ENCODE data around the gene TRIM44. TPM values are rescaled to one million over a fixed set of nuclear protein-coding genes. Genes with fewer than 3 reads are reported as not detected.
"Not testable (repeated sequence)": the region's sequence is repeated elsewhere in the genome, so short reads cannot be mapped to it uniquely, and the experiment has no call there.

Gene TRIM44
- total RNA-seq, 3 donors from 2014 or later (not counting 1 experiment from before 2014, with no cell fraction given) = 47.0 to 62.6 (median 51.9) TPM

DNA sequence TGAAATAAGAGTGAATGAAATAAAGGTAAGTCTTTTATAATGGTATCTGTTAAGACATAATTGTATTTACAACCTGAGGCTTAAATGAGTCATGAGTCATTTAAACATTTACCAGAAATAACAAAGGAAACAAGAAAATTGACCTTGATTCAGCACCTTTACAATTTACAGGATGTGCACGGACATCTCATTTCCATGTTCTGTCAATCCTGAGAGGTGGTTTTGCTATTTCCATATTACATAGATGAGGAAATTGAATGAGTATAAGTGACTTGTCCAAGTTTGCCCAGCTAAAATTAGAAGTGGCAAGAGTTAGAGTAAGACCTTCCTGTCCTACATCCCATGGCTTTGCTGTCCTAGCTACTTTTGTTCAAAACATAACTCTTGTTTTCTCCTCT is 89.1 kb downstream of the TRIM44 start:
- Histone ChIP-seq H3K4me3 (ENCODE audit: low read length) (no peak overlapping the region), H3K4me1 (ENCODE audit: control insufficient read depth, insufficient read depth, low read length) (no peaks in the 10 kb centered on the region), H3K36me3 (ENCODE audit: control insufficient read depth, insufficient read depth, low read length) (no peaks in the 10 kb centered on the region), H3K27ac (ENCODE audit: low read length) (no peak overlapping the region), H3K9me3 (ENCODE audit: control insufficient read depth, insufficient read depth, low read length) (no peaks in the 10 kb centered on the region), H3K27me3 (ENCODE audit: control insufficient read depth, insufficient read depth, low read length) (no peaks in the 10 kb centered on the region)
- DNase-seq (no peak), ATAC-seq (no peak)
- Mint-ChIP-seq H3K27ac (peak overlapping the region in 1 of 2 donors; percentile 9), H3K36me3 (no peaks in the 10 kb centered on the region), H3K27me3 (ENCODE audit: low read depth in 2 of 2) (no peaks in the 10 kb centered on the region), H3K4me1 (peaks cover 0 to 26% of the 10 kb centered on the region in 2 donors), H3K9me3 (no peaks in the 10 kb centered on the region), H3K4me3 (no peak overlapping the region)
- TF ChIP-seq, protein P1, sequence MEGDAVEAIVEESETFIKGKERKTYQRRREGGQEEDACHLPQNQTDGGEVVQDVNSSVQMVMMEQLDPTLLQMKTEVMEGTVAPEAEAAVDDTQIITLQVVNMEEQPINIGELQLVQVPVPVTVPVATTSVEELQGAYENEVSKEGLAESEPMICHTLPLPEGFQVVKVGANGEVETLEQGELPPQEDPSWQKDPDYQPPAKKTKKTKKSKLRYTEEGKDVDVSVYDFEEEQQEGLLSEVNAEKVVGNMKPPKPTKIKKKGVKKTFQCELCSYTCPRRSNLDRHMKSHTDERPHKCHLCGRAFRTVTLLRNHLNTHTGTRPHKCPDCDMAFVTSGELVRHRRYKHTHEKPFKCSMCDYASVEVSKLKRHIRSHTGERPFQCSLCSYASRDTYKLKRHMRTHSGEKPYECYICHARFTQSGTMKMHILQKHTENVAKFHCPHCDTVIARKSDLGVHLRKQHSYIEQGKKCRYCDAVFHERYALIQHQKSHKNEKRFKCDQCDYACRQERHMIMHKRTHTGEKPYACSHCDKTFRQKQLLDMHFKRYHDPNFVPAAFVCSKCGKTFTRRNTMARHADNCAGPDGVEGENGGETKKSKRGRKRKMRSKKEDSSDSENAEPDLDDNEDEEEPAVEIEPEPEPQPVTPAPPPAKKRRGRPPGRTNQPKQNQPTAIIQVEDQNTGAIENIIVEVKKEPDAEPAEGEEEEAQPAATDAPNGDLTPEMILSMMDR (IDR thresholded peaks at IDR 0.05) = no peak
- intact Hi-C loops (cut with micrococcal nuclease) = no loop called here
- WGBS (ENCODE audit: insufficient coverage) = no CpG with 5 or more reads among the region's 1 CpG

DNA sequence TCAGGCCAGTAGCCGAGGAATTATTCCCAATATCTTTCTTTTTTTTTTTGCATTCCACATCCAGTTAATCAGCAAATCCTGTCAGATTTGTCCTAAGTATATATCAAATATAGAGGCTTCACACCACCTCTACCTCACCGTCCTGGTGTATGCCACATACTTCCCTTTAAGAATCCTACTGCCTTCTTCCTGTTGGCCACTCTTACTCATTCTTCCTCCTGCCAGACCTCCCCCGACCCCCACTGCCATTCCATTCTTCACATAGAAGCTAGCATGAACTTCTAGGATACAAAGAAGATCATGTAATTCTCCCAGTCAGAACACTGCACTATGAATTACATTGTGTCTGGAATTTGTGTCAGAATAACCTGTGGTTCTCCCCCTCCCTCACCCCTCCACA is 89.5 kb downstream of the TRIM44 start:
- Mint-ChIP-seq H3K4me3 (no peak overlapping the region), H3K9me3 (no peaks in the 10 kb centered on the region), H3K27me3 (ENCODE audit: low read depth in 2 of 2) (no peaks in the 10 kb centered on the region), H3K4me1 (peaks cover 4 to 28% of the 10 kb centered on the region in 2 donors), H3K27ac (peak overlapping the region in 1 of 2 donors; percentile 9), H3K36me3 (peaks cover 1% of the 10 kb centered on the region)
- DNase-seq = no peak
- no peak for ATAC-seq
- H3K4me1 ChIP-seq (ENCODE audit: control insufficient read depth, insufficient read depth, low read length) = no peaks in the 10 kb centered on the region
- H3K9me3 ChIP-seq (ENCODE audit: control insufficient read depth, insufficient read depth, low read length) = no peaks in the 10 kb centered on the region
- no peak overlapping the region for H3K4me3 ChIP-seq (ENCODE audit: low read length)
- intact Hi-C loops (cut with micrococcal nuclease) = no loop called here
- H3K36me3 ChIP-seq (ENCODE audit: control insufficient read depth, insufficient read depth, low read length) = no peaks in the 10 kb centered on the region
- TF ChIP-seq, protein P1 (IDR thresholded peaks at IDR 0.05) = no peak
- 87% methylated on average over 3 of the region's 3 CpGs for WGBS (ENCODE audit: insufficient coverage)
- no peak overlapping the region for H3K27ac ChIP-seq (ENCODE audit: low read length)
- H3K27me3 ChIP-seq (ENCODE audit: control insufficient read depth, insufficient read depth, low read length) = no peaks in the 10 kb centered on the region

DNA sequence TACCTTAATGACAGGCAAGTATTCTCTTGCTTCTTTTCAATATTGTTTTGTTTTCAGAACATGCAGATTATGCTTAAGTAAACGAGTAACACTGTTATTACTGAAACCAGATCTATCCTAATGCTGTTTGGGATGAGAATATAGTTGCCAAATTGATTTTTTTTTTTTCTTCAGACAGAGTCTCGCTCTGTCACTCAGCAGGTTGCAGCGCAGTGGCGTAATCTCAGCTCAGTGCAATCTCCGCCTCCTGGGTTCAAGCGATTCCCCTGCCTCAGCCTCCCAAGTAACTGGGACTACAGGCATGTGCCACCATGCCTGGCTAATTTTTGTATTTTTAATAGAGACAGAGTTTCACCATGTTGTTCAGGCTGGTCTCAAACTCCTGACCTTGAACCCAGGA is 91.0 kb downstream of the TRIM44 start:
- H3K27ac ChIP-seq (ENCODE audit: low read length); H3K36me3 Mint-ChIP-seq: not testable (repeated sequence)
- WGBS (ENCODE audit: insufficient coverage) = 98% methylated on average over 6 of the region's 6 CpGs

DNA sequence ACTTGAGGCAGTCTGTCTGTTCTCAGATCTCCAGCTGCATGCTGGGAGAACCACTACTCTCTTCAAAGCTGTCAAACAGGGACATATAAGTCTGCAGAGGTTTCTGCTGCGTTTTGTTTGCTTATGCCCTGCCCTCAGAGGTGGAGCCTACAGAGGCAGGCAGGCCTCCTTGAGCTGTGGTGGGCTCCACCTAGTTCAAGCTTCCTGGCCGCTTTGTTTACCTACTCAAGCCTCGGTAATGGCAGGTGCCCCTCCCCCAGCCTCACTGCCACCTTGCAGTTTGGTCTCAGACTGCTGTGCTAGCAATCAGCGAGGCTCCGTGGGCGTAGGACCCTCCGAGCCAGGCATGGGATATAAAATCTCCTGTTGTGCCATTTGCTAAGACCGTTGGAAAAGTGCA is 97.4 kb downstream of the TRIM44 start:
- H3K27me3 ChIP-seq (ENCODE audit: control insufficient read depth, insufficient read depth, low read length); H3K27ac Mint-ChIP-seq; H3K27me3 Mint-ChIP-seq (ENCODE audit: low read depth in 2 of 2); H3K36me3 Mint-ChIP-seq; ATAC-seq; H3K27ac ChIP-seq (ENCODE audit: low read length); H3K4me1 ChIP-seq (ENCODE audit: control insufficient read depth, insufficient read depth, low read length); H3K9me3 ChIP-seq (ENCODE audit: control insufficient read depth, insufficient read depth, low read length); H3K36me3 ChIP-seq (ENCODE audit: control insufficient read depth, insufficient read depth, low read length); DNase-seq; H3K4me3 Mint-ChIP-seq; H3K9me3 Mint-ChIP-seq; H3K4me3 ChIP-seq (ENCODE audit: low read length); intact Hi-C loops (cut with micrococcal nuclease): not testable (repeated sequence)
- peaks cover 43 to 48% of the 10 kb centered on the region in 2 donors for H3K4me1 Mint-ChIP-seq
- WGBS (ENCODE audit: insufficient coverage) = 83% methylated on average over 8 of the region's 8 CpGs

More for the DNA sequence above, 91.0 kb downstream of the TRIM44 start:
- H3K4me1 ChIP-seq (ENCODE audit: control insufficient read depth, insufficient read depth, low read length); H3K27me3 Mint-ChIP-seq (ENCODE audit: low read depth in 2 of 2); intact Hi-C loops (cut with micrococcal nuclease); H3K27me3 ChIP-seq (ENCODE audit: control insufficient read depth, insufficient read depth, low read length); DNase-seq; H3K9me3 Mint-ChIP-seq; H3K27ac Mint-ChIP-seq; H3K9me3 ChIP-seq (ENCODE audit: control insufficient read depth, insufficient read depth, low read length); H3K4me3 ChIP-seq (ENCODE audit: low read length); H3K36me3 ChIP-seq (ENCODE audit: control insufficient read depth, insufficient read depth, low read length); H3K4me3 Mint-ChIP-seq; ATAC-seq: not testable (repeated sequence)
- peaks cover 12 to 40% of the 10 kb centered on the region in 2 donors for H3K4me1 Mint-ChIP-seq
